T-cell (primary cell): Measurements from ENCODE around the gene CADM2. TPM values are rescaled to one million over a fixed set of nuclear protein-coding genes. Genes with fewer than 3 reads are reported as not detected.

Experiments used
- ATAC-seq, 4 experiments: fragments of 200-7000 bp in 3 of 4; fragments of 150-1000 bp in 1 of 4; cut with Tn5 transposase; replicated peaks in 1 of 4; 1 replicate in 3 of 4; 2 replicates in 1 of 4; pipeline ENCODE4 v1.10.0; 2021; ENCODE audit warnings: moderate library complexity in 3 of 4, mild to moderate bottlenecking in 2 of 4, moderate number of reproducible peaks in 1 of 4
- CTCF ChIA-PET, 2 donors: fragments of 300-600 bp; sonication (Branson Sonifier 250); formaldehyde crosslinking; loops; one replicate each; lab custom pipeline; 2022; ENCODE audit warnings: antibody characterized with exemption in 2 of 2; lab: Charles Lee
- POLR2A ChIA-PET, 2 donors: fragments of 300-600 bp; sonication (Branson Sonifier 250); formaldehyde crosslinking; loops; one replicate each; lab custom pipeline; 2022; ENCODE audit warnings: antibody characterized with exemption in 2 of 2; lab: Charles Lee
- DNase-seq, 35 experiments: peaks; one replicate each; pipeline versions ENCODE4 v3.0.0 to v3.0.0-alpha.2; 2013 to 2023
- H3K27ac ChIP-seq: one replicate; pipeline ENCODE4 v1.5.1; 2013; ENCODE audit warnings: low read length
- H3K27me3 ChIP-seq, 2 experiments: replicated peaks in 1 of 2; 1 replicate in 1 of 2; 2 replicates in 1 of 2; pipeline versions ENCODE4 v1.6.1 to v1.7.0; 2013; ENCODE audit warnings: low read length in 1 of 2, mixed read lengths in 1 of 2; ENCODE audit not compliant: control insufficient read depth in 2 of 2, insufficient read depth in 2 of 2; ENCODE audit errors: extremely low read depth in 1 of 2
- H3K36me3 ChIP-seq, 2 donors: 1 replicate in 1 of 2; 2 replicates in 1 of 2; pipeline versions ENCODE4 v1.6.1 to v1.7.0; 2013; ENCODE audit warnings: low read length in 1 of 2; ENCODE audit not compliant: control insufficient read depth in 2 of 2, insufficient read depth in 1 of 2; ENCODE audit errors: extremely low read depth in 1 of 2
- H3K4me1 ChIP-seq, 2 experiments: 1 replicate in 1 of 2; 2 replicates in 1 of 2; pipeline versions ENCODE4 v1.6.1 to v1.7.0; 2013; ENCODE audit warnings: low read length in 2 of 2, mixed read lengths in 1 of 2; ENCODE audit not compliant: insufficient read depth in 2 of 2, control insufficient read depth in 1 of 2; ENCODE audit errors: extremely low read depth in 1 of 2
- H3K4me3 ChIP-seq, 2 donors: 1 replicate in 1 of 2; 2 replicates in 1 of 2; pipeline versions ENCODE4 v1.5.1 to v1.7.0; 2013; ENCODE audit warnings: mild to moderate bottlenecking in 2 of 2, low read length in 1 of 2, moderate library complexity in 1 of 2; ENCODE audit not compliant: control insufficient read depth in 1 of 2; ENCODE audit errors: extremely low read depth in 1 of 2
- H3K9me3 ChIP-seq: 2 replicates; pipeline ENCODE4 v1.7.0; 2013
- H3K27ac Mint-ChIP-seq, 2 donors: one replicate each; pipeline ENCODE4 v1.8.0; 2020 to 2021; ENCODE audit warnings: mild to moderate bottlenecking in 2 of 2, mixed read lengths in 2 of 2
- H3K27me3 Mint-ChIP-seq, 2 donors: one replicate each; pipeline ENCODE4 v1.8.0; 2021 to 2022; ENCODE audit warnings: mixed read lengths in 2 of 2
- H3K36me3 Mint-ChIP-seq: one replicate; pipeline ENCODE4 v1.8.0; 2021; ENCODE audit warnings: mixed read lengths
- H3K4me1 Mint-ChIP-seq, 3 donors: one replicate each; pipeline ENCODE4 v1.8.0; 2020 to 2022; ENCODE audit warnings: mixed read lengths in 3 of 3, mild to moderate bottlenecking in 1 of 3
- H3K4me3 Mint-ChIP-seq, 3 donors: one replicate each; pipeline ENCODE4 v1.8.0; 2020 to 2022; ENCODE audit warnings: mild to moderate bottlenecking in 3 of 3, mixed read lengths in 3 of 3, moderate library complexity in 3 of 3
- H3K9me3 Mint-ChIP-seq, 3 donors: one replicate each; pipeline ENCODE4 v1.8.0; 2020 to 2022; ENCODE audit warnings: mixed read lengths in 3 of 3
- WGBS: methylation state at CpG from one replicate; pipeline ENCODE4 v1.1.5; 2013; ENCODE audit warnings: missing lambda C conversion rate; ENCODE audit not compliant: insufficient coverage; 5-methylcytosine and 5-hydroxymethylcytosine counted together
- total RNA-seq, 35 experiments: library from RNA in 6 of 35; stranded (reverse) in 6 of 35; fragments of 120-200 nt in 1 of 35; gene quantifications; one replicate each; pipeline versions ENCODE4 v1.2.1 to v1.2.4 and lab custom pipeline; 2013 to 2026

Gene CADM2
- total RNA-seq, 5 donors from 2014 or later (not counting 1 experiment from before 2014, with no cell fraction given), result 0.23 to 0.25 TPM; not detected in 3

- Mint-ChIP-seq H3K36me3 (no peaks in the 10 kb centered on the region), H3K4me3 (no peak overlapping the region), H3K4me1 (no peaks in the 10 kb centered on the region), H3K9me3 (peaks cover 6 to 17% (median 16%) of the 10 kb centered on the region in 3 donors), H3K27me3 (no peaks in the 10 kb centered on the region), H3K27ac (no peak overlapping the region)
- Histone ChIP-seq H3K36me3 (no peaks in the 10 kb centered on the region), H3K9me3 (no peaks in the 10 kb centered on the region), H3K27ac (no peak overlapping the region), H3K4me3 (no peak overlapping the region), H3K27me3 (no peaks in the 10 kb centered on the region), H3K4me1 (no peaks in the 10 kb centered on the region)
- 83% methylated on average over 1 of the region's 4 CpGs for WGBS
- DNase-seq (no peak), ATAC-seq (no peak)
- ChIA-PET POLR2A (no interaction called here), CTCF (no interaction called here)
Measured at GRCh38 chr3:85050821-85051220, 92.0 kb downstream of the CADM2 start.

- DNase-seq, result no peak
- no peaks in the 10 kb centered on the region for H3K4me1 ChIP-seq
- H3K36me3 Mint-ChIP-seq, result no peaks in the 10 kb centered on the region
- peaks cover 6 to 19% (median 17%) of the 10 kb centered on the region in 3 donors for H3K9me3 Mint-ChIP-seq
- WGBS, result no CpG with 5 or more reads among the region's 1 CpG
- ChIA-PET POLR2A (no interaction called here), CTCF (no interaction called here)
- no peak overlapping the region for H3K4me3 ChIP-seq
- H3K9me3 ChIP-seq, result no peaks in the 10 kb centered on the region
- H3K27ac ChIP-seq, result no peak overlapping the region
- no peaks in the 10 kb centered on the region for H3K27me3 Mint-ChIP-seq
- ATAC-seq, result no peak
- no peak overlapping the region for H3K27ac Mint-ChIP-seq
- H3K27me3 ChIP-seq, result no peaks in the 10 kb centered on the region
- H3K4me1 Mint-ChIP-seq, result no peaks in the 10 kb centered on the region
- no peak overlapping the region for H3K4me3 Mint-ChIP-seq
- H3K36me3 ChIP-seq, result no peaks in the 10 kb centered on the region
Measured at GRCh38 chr3:85051786-85052185, 93.0 kb downstream of the CADM2 start.

- H3K4me3 ChIP-seq, result no peak overlapping the region
- H3K9me3 ChIP-seq, result no peaks in the 10 kb centered on the region
- Mint-ChIP-seq H3K27me3 (no peaks in the 10 kb centered on the region), H3K9me3 (peaks cover 4 to 14% (median 9%) of the 10 kb centered on the region in 3 donors), H3K4me1 (no peaks in the 10 kb centered on the region), H3K36me3 (no peaks in the 10 kb centered on the region), H3K27ac (no peak overlapping the region), H3K4me3 (no peak overlapping the region)
- no peaks in the 10 kb centered on the region for H3K4me1 ChIP-seq
- WGBS, result no CpG with 5 or more reads among the region's 1 CpG
- ATAC-seq (no peak), DNase-seq (no peak)
- no peaks in the 10 kb centered on the region for H3K36me3 ChIP-seq
- H3K27ac ChIP-seq, result no peak overlapping the region
- ChIA-PET CTCF (no interaction called here), POLR2A (no interaction called here)
- no peaks in the 10 kb centered on the region for H3K27me3 ChIP-seq
Measured at GRCh38 chr3:85053626-85054025, 94.8 kb downstream of the CADM2 start.

DNA sequence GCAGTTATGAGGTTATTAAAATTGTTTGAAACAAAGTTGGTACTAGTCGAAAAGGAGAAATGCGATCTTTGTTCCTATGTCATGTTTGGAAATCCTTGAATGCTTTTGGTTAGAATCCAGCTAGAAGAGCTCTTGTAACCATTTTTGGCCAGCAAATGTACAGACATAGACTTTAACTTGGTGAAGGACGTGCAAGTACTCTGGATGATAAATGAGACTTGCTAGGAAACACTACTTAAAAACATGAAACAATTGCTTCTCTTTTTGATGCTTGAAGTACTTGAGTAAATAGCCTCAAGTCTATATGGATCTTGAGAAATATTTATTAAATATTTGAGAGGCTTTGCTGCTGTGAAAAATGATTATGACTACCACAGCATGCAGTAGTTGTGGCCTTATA is 95.8 kb downstream of the CADM2 start:
- H3K4me1 Mint-ChIP-seq, result no peaks in the 10 kb centered on the region

DNA sequence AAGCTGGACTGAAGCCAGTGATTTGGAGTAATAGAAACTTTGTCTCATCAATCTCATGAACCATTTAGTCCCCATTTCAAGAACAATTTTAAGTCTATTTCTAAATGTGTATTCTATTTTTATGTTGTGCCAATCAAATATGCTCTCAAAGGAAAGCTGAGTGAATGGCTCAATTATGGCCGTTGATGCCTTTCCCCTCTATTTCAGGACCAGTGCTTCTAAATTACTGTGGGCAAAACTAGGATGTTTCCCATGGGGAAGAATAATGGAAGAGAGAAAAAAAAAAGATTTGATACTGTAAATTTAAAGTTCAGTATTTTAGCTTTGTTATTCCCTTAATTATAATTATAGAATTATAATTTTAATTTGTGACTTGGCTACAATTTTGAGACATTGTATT is 110.1 kb downstream of the CADM2 start:
- Mint-ChIP-seq H3K36me3 (no peaks in the 10 kb centered on the region), H3K27ac (no peak overlapping the region), H3K4me1 (no peaks in the 10 kb centered on the region), H3K4me3 (no peak overlapping the region), H3K9me3 (peaks cover 13 to 19% (median 13%) of the 10 kb centered on the region in 3 donors), H3K27me3 (no peaks in the 10 kb centered on the region)
- WGBS, result no CpG with 5 or more reads among the region's 1 CpG
- H3K9me3 ChIP-seq, result no peaks in the 10 kb centered on the region
- no peaks in the 10 kb centered on the region for H3K36me3 ChIP-seq
- H3K4me3 ChIP-seq, result no peak overlapping the region
- no peak overlapping the region for H3K27ac ChIP-seq
- POLR2A ChIA-PET, result no interaction called here
- no peaks in the 10 kb centered on the region for H3K27me3 ChIP-seq
- no peaks in the 10 kb centered on the region for H3K4me1 ChIP-seq
- DNase-seq (no peak), ATAC-seq (no peak)
- CTCF ChIA-PET, result no interaction called here

More for the DNA sequence above, 95.8 kb downstream of the CADM2 start:
- no peak for DNase-seq
- 77% methylated on average over 2 of the region's 3 CpGs for WGBS
- Mint-ChIP-seq H3K4me3 (no peak overlapping the region), H3K27ac (no peak overlapping the region), H3K27me3 (no peaks in the 10 kb centered on the region), H3K36me3 (no peaks in the 10 kb centered on the region), H3K9me3 (peaks cover 3 to 13% (median 5%) of the 10 kb centered on the region in 3 donors)
- H3K4me3 ChIP-seq, result no peak overlapping the region
- H3K36me3 ChIP-seq, result no peaks in the 10 kb centered on the region
- ATAC-seq, result no peak
- H3K4me1 ChIP-seq, result no peaks in the 10 kb centered on the region
- H3K27ac ChIP-seq, result no peak overlapping the region
- POLR2A ChIA-PET, result no interaction called here
- H3K27me3 ChIP-seq, result no peaks in the 10 kb centered on the region
- no peaks in the 10 kb centered on the region for H3K9me3 ChIP-seq
- CTCF ChIA-PET, result no interaction called here

GRCh38 chr3:85074003-85074402 is 115.2 kb downstream of the CADM2 start:
- Histone ChIP-seq H3K4me3 (no peak overlapping the region), H3K9me3 (no peaks in the 10 kb centered on the region), H3K27ac (no peak overlapping the region), H3K27me3 (no peaks in the 10 kb centered on the region), H3K4me1 (no peaks in the 10 kb centered on the region), H3K36me3 (no peaks in the 10 kb centered on the region)
- Mint-ChIP-seq H3K27me3 (no peaks in the 10 kb centered on the region), H3K4me3 (no peak overlapping the region), H3K9me3 (peaks cover 4 to 10% (median 6%) of the 10 kb centered on the region in 3 donors), H3K27ac (no peak overlapping the region), H3K36me3 (no peaks in the 10 kb centered on the region), H3K4me1 (no peaks in the 10 kb centered on the region)
- CTCF ChIA-PET, result no interaction called here
- ATAC-seq (no peak), DNase-seq (no peak)
- POLR2A ChIA-PET, result no interaction called here
- WGBS, result 98% methylated on average over 4 of the region's 5 CpGs

- ATAC-seq, result no peak
- no peak overlapping the region for H3K27ac ChIP-seq
- Mint-ChIP-seq H3K27me3 (no peaks in the 10 kb centered on the region), H3K4me3 (no peak overlapping the region), H3K36me3 (no peaks in the 10 kb centered on the region), H3K4me1 (no peaks in the 10 kb centered on the region), H3K27ac (no peak overlapping the region), H3K9me3 (peaks cover 3 to 10% (median 6%) of the 10 kb centered on the region in 3 donors)
- CTCF ChIA-PET, result no interaction called here
- POLR2A ChIA-PET, result no interaction called here
- H3K9me3 ChIP-seq, result no peaks in the 10 kb centered on the region
- H3K27me3 ChIP-seq, result no peaks in the 10 kb centered on the region
- no peaks in the 10 kb centered on the region for H3K36me3 ChIP-seq
- H3K4me1 ChIP-seq, result no peaks in the 10 kb centered on the region
- WGBS, result no CpG with 5 or more reads among the region's 2 CpGs
- DNase-seq, result no peak
- H3K4me3 ChIP-seq, result no peak overlapping the region
Measured at GRCh38 chr3:85075663-85076062, 116.9 kb downstream of the CADM2 start.
